Left ventricle myocardium inferior (tissue), 1 donor: ENCODE results near the gene ATOH1. TPM values are rescaled to one million over a fixed set of nuclear protein-coding genes. Genes with fewer than 3 reads are reported as not detected.

Experiments used
- DNase-seq: peaks from one replicate; pipeline ENCODE4 v3.0.0-alpha.2; 2020
- H3K27ac ChIP-seq: fragments of 200-600 bp; replicated peaks from 2 replicates; pipeline ENCODE4 v1.8.0; 2021
- H3K27me3 ChIP-seq: fragments of 200-600 bp; 2 replicates; pipeline ENCODE4 v1.8.0; 2021; ENCODE audit warnings: low read depth
- H3K36me3 ChIP-seq: fragments of 200-600 bp; 2 replicates; pipeline ENCODE4 v1.8.0; 2021
- H3K4me1 ChIP-seq: fragments of 200-600 bp; 2 replicates; pipeline ENCODE4 v1.8.0; 2021
- H3K4me3 ChIP-seq: fragments of 200-600 bp; 2 replicates; pipeline ENCODE4 v1.8.0; 2021; ENCODE audit warnings: mild to moderate bottlenecking, moderate library complexity
- H3K9me3 ChIP-seq: fragments of 200-600 bp; replicated peaks from 2 replicates; pipeline ENCODE4 v1.8.0; 2021
- intact Hi-C: fragments of 100-400 bp; cut with micrococcal nuclease; formaldehyde crosslinking; loops from one replicate; pipeline ENCODE4 v1.11.0; 2022
- total RNA-seq: library from RNA; stranded (reverse); fragmentation: NEBNext Ultra II Directional; extraction: Animal tissue kit (Norgen Biotek cat#: 25700); gene quantifications from one replicate; pipeline ENCODE4 v1.2.1, GENCODE V29; 2021
- TF ChIP-seq, protein P1 (sequence below): fragments of 200-600 bp; IDR thresholded peaks from 2 replicates; pipeline ENCODE4 v1.8.0; 2021; ENCODE audit warnings: antibody characterized with exemption, mild to moderate bottlenecking, borderline replicate concordance
- donor health status: DM: no; HTN: yes; CAD: no; lungs with severe emphysema.

ATOH1 gene
- total RNA-seq, 1 donor from 2014 or later, result not detected

DNA sequence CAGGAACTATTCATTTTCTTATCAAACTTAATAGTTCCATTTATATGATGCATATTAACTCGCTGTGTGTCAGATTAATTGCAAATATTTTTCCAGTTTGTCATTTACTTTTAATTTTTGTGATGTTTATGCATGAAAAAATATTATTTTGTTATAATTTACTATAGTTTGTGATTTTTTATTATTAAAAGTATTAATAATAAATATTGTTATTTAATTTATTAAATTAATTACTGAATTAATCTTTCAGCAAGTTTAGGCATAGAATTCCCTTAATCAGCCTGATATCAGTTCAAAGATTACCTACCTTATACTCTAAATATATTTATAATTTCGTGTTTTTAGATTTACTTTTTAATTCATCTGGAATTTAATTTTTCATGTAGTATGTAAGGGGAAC, 15.5 kb upstream of the ATOH1 start:
- DNase-seq, result no peak
- Histone ChIP-seq H3K27ac (no peak overlapping the region), H3K27me3 (peaks cover 4% of the 10 kb centered on the region), H3K4me3 (no peak overlapping the region), H3K36me3 (no peaks in the 10 kb centered on the region), H3K9me3 (no peaks in the 10 kb centered on the region), H3K4me1 (peaks cover 21% of the 10 kb centered on the region)
- TF ChIP-seq, protein P1, sequence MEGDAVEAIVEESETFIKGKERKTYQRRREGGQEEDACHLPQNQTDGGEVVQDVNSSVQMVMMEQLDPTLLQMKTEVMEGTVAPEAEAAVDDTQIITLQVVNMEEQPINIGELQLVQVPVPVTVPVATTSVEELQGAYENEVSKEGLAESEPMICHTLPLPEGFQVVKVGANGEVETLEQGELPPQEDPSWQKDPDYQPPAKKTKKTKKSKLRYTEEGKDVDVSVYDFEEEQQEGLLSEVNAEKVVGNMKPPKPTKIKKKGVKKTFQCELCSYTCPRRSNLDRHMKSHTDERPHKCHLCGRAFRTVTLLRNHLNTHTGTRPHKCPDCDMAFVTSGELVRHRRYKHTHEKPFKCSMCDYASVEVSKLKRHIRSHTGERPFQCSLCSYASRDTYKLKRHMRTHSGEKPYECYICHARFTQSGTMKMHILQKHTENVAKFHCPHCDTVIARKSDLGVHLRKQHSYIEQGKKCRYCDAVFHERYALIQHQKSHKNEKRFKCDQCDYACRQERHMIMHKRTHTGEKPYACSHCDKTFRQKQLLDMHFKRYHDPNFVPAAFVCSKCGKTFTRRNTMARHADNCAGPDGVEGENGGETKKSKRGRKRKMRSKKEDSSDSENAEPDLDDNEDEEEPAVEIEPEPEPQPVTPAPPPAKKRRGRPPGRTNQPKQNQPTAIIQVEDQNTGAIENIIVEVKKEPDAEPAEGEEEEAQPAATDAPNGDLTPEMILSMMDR, result no peak
- intact Hi-C loops, result no loop called here

DNA sequence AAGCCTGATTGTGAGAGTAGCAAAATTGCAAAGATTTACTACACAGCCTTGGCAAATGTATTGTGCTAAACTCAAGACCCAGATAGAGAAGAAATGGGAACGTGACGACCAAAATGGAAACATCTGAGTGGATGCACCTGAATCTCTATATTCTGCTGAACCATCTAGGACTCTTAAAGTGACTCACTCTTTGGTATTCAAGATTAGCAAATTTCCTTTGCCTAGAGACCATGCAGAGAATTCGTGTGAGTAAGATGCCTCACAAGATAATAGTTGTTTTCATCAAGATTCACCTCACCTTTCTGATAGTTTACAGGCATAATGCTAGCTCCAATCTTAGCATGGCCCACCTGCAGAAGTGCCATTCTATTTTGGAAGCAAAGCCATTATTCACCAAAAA, 14.4 kb upstream of the ATOH1 start:
- peaks cover 17% of the 10 kb centered on the region for H3K4me1 ChIP-seq
- H3K27ac ChIP-seq, result no peak overlapping the region
- H3K4me3 ChIP-seq, result no peak overlapping the region
- DNase-seq, result no peak
- H3K9me3 ChIP-seq, result no peaks in the 10 kb centered on the region
- TF ChIP-seq, protein P1, result no peak
- intact Hi-C loops, result no loop called here
- H3K27me3 ChIP-seq, result peaks cover 7% of the 10 kb centered on the region
- no peaks in the 10 kb centered on the region for H3K36me3 ChIP-seq

DNA sequence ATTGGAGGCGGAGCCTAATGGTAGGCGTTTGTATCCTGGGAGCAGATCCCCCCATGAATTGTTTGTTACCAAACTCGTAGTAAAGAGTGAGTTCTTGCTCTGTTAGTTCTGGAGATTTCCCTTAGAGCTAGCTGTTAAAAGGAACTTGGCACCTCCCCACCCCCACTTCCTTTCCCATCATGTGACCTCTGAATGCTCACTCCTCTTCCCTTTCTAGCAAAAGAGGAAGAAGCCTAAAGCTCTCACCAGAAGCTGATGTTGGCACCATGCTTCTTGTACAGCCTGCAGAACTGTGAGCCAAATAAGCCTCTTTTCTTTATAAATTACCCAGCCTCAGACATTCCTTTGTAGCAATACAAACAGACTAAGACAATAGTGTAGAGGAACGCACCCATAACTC, 13.8 kb upstream of the ATOH1 start:
- no peak for DNase-seq

DNA sequence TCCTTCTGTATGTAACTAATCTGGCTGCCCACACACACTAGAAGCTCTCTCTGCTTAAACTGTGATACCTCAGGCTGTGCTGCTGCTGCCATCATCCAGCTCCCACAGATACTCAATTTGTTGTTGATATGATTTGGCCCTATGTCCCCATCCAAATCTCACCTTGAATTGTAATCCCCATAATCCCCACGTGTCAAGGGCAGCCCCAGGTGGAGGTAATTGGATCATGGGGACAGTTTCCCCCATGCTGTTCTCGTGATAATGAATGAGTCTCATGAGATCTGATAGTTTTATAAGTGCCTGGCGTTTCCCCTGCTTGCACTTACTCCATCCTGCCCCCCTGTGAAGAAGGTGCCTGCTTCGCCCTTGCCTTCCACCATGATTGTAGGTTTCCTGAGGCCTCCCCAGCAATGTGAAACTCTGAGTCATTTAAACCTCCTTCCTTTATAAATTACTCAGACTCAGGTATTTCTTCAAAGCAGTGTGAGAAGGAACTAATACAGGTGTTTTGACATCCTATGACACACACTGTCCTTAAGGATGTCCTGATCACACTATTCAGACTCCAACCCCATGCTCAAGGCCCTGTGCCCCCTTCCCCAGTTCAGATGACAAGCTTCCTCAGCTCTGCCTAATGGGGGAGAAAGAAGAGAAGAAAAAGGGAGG, 2.9 kb upstream of the ATOH1 start:
- Histone ChIP-seq H3K36me3 (no peaks in the 10 kb centered on the region), H3K4me3 (no peak overlapping the region), H3K4me1 (peaks cover 29% of the 10 kb centered on the region), H3K9me3 (no peaks in the 10 kb centered on the region), H3K27ac (no peak overlapping the region), H3K27me3 (peaks cover 59% of the 10 kb centered on the region)
- intact Hi-C loops, result no loop called here
- TF ChIP-seq, protein P1, result no peak
- no peak for DNase-seq

More for the DNA sequence above, 13.8 kb upstream of the ATOH1 start:
- Histone ChIP-seq H3K9me3 (no peaks in the 10 kb centered on the region), H3K4me1 (peaks cover 12% of the 10 kb centered on the region), H3K4me3 (no peak overlapping the region), H3K27ac (no peak overlapping the region), H3K27me3 (peaks cover 12% of the 10 kb centered on the region), H3K36me3 (no peaks in the 10 kb centered on the region)
- TF ChIP-seq, protein P1, result no peak
- intact Hi-C loops, result no loop called here

DNA sequence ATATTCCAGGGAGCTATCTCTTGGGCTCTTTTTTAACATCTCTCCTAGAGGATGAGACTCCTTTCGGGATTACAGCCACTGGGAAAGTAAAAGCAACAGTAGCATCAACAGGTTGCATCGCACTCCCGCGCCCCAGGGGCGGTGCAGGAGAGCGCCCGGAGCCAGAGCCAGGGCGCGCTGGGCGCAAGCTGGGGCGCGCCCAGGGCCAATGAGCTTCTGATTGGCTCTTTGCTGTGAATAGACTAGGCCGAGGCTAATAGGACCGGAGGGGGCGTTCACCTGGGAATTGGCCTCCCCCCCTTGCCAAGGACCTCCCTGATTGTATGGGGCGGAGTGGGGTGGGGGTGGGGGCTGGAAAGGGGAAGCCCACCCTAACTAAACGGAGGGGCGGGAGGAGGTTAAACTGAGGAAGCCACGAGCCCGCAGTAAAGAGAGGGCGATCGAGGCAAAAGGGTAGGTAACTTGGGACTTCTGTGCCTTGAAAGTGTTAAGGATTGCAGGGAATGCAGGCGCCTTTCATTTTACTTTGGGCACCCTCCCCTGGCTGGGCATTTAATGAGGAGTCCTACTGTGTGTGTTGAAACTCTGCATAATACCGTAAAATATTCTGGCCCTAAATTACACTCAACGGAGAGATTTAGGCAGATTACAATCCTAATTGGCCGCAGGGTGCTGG, 1.1 kb upstream of the ATOH1 start:
- Histone ChIP-seq H3K4me3 (peak overlapping the region; percentile 63), H3K4me1 (peaks cover 29% of the 10 kb centered on the region), H3K9me3 (no peaks in the 10 kb centered on the region), H3K27ac (no peak overlapping the region), H3K36me3 (no peaks in the 10 kb centered on the region), H3K27me3 (peaks cover 76% of the 10 kb centered on the region)
- TF ChIP-seq, protein P1, result no peak
- no peak for DNase-seq
- intact Hi-C loops, result no loop called here
